Effector memory CD4-positive, alpha-beta T cell (primary cell): ENCODE results near the gene TGFBR2.
A peak's percentile ranks its signal among the peaks of the same experiment; 100 is the strongest.
"Not testable (repeated sequence)": the region's sequence is repeated elsewhere in the genome, so short reads cannot be mapped to it uniquely, and the experiment has no call there.

ENCODE experiments used
- DNase-seq, 3 donors: peaks; one replicate each; pipeline ENCODE4 v3.0.0-alpha.2; 2020
- H3K27ac ChIP-seq: 2 replicates; pipeline ENCODE4 v1.7.0; 2013; ENCODE audit warnings: mild to moderate bottlenecking, low read length, moderate library complexity; ENCODE audit not compliant: insufficient read depth, poor library complexity, severe bottlenecking
- H3K27me3 ChIP-seq: replicated peaks from 2 replicates; pipeline ENCODE4 v1.7.0; 2013; ENCODE audit warnings: mild to moderate bottlenecking, low read length; ENCODE audit not compliant: insufficient read depth, control insufficient read depth, poor library complexity, severe bottlenecking
- H3K36me3 ChIP-seq: 2 replicates; pipeline ENCODE4 v1.7.0; 2013; ENCODE audit warnings: mild to moderate bottlenecking, low read length, moderate library complexity; ENCODE audit not compliant: control insufficient read depth, insufficient read depth
- H3K4me1 ChIP-seq: 2 replicates; pipeline ENCODE4 v1.7.0; 2013; ENCODE audit warnings: low read length, mild to moderate bottlenecking; ENCODE audit not compliant: control insufficient read depth, insufficient read depth, poor library complexity, severe bottlenecking
- H3K4me3 ChIP-seq: 2 replicates; pipeline ENCODE4 v1.7.0; 2013; ENCODE audit warnings: low read length, low read depth, mild to moderate bottlenecking; ENCODE audit not compliant: insufficient read depth, poor library complexity, severe bottlenecking
- H3K9me3 ChIP-seq: 2 replicates; pipeline ENCODE4 v1.7.0; 2013; ENCODE audit warnings: mild to moderate bottlenecking, low read length, moderate library complexity; ENCODE audit not compliant: control insufficient read depth

Gene TGFBR2

DNA sequence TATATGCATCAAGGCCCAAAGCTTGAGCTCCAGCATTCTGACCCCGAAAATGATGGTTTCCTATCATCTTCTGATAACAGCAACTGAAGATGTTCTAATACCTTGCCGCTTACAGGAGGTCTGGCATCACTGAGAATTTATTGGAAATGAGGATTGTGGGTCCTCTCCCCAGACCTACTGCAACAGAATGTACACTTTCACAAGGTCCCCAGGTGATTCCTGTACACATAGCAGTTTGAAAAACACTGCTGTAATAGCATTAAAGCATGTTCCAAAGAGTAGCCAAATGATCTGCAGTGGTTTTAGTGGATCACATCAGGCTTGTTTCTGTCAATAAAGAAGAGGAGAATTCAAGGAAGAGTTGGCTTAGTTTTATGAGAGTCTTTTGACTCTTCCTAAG lies 11.3 kb downstream of the TGFBR2 start:
- H3K27ac ChIP-seq: peak overlapping the region; percentile 57
- DNase-seq: no peak
- H3K27me3 ChIP-seq: no peaks in the 10 kb centered on the region
- peaks cover 83% of the 10 kb centered on the region for H3K4me1 ChIP-seq
- no peaks in the 10 kb centered on the region for H3K36me3 ChIP-seq
- no peak overlapping the region for H3K4me3 ChIP-seq
- H3K9me3 ChIP-seq: no peaks in the 10 kb centered on the region

DNA sequence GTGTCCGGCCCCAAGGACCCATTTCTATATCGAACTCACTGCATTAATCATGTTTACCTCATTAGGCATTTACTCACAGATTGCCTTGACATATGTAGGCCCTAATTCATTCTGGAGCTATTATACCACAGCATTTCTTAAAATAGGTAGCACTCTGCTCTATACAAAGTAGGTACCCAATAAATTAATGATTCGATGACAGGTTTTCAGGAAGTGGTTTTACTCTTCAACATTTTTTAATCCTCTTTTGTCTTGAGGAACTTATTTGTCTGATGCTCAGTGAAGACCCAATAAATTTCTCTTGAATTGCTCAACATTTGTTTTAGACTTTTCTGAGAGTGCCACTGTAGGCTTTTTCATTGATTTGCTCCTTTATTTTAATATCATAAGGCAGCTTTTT lies 12.1 kb downstream of the TGFBR2 start:
- Histone ChIP-seq H3K4me1 (peaks cover 81% of the 10 kb centered on the region), H3K27ac (peak overlapping the region; percentile 2), H3K36me3 (no peaks in the 10 kb centered on the region), H3K4me3 (no peak overlapping the region), H3K9me3 (no peaks in the 10 kb centered on the region), H3K27me3 (no peaks in the 10 kb centered on the region)
- no peak for DNase-seq

DNA sequence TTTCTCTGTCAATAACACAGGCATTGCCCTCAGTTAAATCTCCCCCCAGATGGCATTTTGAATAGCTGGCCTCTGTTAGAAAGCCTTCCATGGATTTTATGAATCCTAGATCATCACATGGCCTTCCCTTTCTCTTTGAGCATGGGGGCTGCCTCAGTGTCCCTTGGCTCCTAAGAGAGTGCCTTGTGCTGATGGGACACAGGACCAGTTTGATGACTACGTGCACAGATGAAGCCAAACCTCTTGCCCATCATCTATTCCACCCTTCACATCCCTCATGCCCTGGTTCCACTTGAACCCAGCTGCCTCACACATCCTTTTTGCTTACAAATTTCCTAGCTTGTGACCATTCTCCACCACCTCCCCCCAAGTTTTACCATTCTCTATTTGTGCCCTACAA lies 12.9 kb downstream of the TGFBR2 start:
- DNase-seq: no peak
- Histone ChIP-seq H3K27ac (peak overlapping the region; percentile 24), H3K9me3 (no peaks in the 10 kb centered on the region), H3K27me3 (no peaks in the 10 kb centered on the region), H3K4me1 (peaks cover 73% of the 10 kb centered on the region), H3K36me3 (peaks cover 4% of the 10 kb centered on the region), H3K4me3 (no peak overlapping the region)

DNA sequence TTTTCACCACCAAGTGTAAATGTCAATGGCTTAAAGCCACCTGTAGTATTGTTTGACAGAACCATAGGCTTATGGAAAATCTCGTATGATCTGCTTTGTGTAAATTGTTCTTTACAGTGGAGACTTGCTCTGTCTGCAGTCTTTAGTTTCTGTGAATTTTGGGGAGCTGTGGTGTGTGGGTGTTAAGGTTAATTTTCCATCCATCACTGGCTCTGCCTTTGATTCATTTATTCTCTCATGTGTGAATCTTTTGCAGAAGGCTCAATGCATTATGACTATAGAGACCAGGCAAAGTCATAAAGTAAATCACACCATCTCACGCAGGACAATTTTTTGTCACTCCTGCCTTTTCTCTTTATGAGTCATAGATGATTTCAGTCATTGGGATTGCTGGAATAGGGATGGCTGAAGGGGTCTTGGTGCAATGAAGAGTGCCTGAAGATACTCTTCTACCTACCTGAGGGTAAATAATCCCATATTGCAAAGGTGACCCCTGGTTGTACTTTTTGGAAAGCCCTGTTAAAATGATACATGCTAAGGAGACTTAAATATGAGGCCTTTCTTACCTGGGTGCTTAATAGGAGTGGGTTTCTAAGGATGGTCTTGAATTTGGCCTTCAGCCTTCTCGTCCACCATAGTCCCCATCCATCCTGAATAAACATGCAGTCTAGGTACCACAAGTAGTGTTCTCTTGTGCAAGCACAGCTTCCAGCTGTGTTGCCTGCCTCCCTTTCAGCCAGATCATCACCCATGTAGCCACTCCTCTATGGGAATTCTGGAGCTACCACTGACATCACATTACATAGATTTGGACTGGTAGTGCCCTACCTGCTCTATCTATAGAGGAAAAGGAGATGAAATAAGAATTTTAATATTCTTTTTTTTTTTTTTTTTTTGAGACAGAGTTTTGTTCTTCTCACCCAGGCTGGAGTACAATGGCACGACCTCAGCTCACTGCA lies 14.3 kb downstream of the TGFBR2 start:
- no peak for DNase-seq
- Histone ChIP-seq H3K4me1 (peaks cover 64% of the 10 kb centered on the region), H3K4me3 (no peak overlapping the region), H3K27me3 (no peaks in the 10 kb centered on the region), H3K27ac (no peak overlapping the region), H3K36me3 (peaks cover 4% of the 10 kb centered on the region), H3K9me3 (no peaks in the 10 kb centered on the region)

DNA sequence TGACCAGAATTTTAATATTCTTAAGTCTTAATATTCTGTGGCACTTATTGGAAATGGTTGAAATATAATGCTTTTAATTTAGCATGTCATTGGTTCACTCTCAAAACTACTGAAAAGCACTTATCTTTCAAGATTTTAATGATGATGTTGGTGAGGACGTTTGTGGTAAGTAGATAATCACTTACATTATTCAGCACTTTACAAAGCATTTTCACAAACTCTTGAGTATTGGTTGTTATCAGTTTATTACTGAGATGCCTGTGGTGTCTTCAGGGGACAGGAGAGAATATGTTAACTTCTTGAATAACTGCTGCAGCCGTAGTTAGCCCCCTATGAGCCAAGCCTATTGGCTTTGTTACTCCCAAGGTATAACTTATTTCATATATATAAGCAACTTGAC lies 15.2 kb downstream of the TGFBR2 start:
- no peak for DNase-seq
- Histone ChIP-seq H3K4me3 (no peak overlapping the region), H3K36me3 (peaks cover 4% of the 10 kb centered on the region), H3K27ac (no peak overlapping the region), H3K27me3 (no peaks in the 10 kb centered on the region), H3K9me3 (no peaks in the 10 kb centered on the region), H3K4me1 (peaks cover 66% of the 10 kb centered on the region)

DNA sequence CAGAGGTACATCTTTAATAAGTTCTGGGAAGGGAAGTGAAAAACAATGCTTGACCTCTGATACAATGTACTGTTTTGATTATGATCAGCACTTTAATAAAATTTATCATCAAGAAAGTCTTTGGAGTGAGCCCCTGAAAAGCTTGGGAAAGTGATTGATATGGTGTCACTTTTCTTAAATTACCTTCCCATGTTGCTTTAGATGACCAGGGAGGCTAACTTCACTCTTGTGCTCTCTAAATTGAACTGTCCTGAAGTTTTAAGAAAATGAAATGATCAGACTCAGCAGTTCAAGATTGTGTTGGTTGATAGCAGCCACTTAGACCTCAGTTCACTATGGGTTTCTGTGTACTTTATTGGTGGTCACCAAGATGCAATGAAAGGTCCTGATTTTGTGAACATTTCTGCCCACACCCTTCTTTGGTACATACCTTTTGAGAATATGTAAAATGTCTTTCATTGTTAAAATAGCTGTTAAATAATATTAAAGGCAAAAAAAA lies 15.7 kb downstream of the TGFBR2 start:
- Histone ChIP-seq H3K27me3 (no peaks in the 10 kb centered on the region), H3K4me1 (peaks cover 68% of the 10 kb centered on the region), H3K27ac (peak overlapping the region; percentile 47), H3K9me3 (no peaks in the 10 kb centered on the region), H3K4me3 (no peak overlapping the region), H3K36me3 (peaks cover 4% of the 10 kb centered on the region)
- no peak for DNase-seq

DNA sequence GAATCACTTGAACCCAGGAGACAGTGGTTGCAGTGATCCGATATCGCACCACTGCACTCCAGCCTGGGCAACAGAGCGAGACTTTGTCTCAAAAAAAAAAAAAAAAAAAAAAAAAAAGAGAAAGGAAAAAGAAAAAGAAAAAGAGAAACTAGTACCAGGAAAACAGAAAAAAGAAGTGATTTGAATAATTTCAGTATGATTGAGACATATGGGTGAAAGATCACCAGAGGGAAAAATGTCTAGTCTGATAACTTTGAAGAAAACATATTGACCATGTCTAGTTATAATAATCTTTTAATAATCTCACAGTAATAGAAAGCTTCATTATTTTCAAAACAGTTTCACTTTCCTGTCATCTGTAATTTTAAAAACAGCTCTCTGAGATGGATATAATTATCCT lies 16.4 kb downstream of the TGFBR2 start:
- Histone ChIP-seq H3K4me3 (no peak overlapping the region), H3K4me1 (peaks cover 68% of the 10 kb centered on the region), H3K9me3 (no peaks in the 10 kb centered on the region), H3K27ac (peak overlapping the region; percentile 47), H3K27me3 (no peaks in the 10 kb centered on the region), H3K36me3 (peaks cover 4% of the 10 kb centered on the region)
- DNase-seq: no peak

DNA sequence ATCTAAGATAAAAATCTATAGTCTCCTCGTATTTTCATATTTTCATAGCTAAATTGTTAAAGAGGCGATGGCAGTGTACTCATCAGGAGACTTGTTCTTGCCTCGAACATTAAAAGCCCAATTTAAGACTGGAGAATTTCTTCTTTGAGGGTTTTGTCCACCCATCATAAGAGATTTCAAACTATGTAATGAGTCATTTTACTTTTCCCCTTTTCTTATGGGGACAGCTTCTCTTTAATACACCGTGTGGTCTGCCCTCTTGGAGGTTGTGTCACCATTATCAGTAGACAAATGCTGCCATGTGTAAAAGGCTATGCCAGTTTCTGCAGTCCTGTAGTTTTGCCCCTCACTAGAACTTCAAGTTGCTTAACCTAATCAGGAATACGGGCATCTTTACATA lies 16.9 kb downstream of the TGFBR2 start:
- Histone ChIP-seq H3K9me3 (no peaks in the 10 kb centered on the region), H3K27me3 (no peaks in the 10 kb centered on the region), H3K27ac (peak overlapping the region; percentile 47), H3K36me3 (peaks cover 4% of the 10 kb centered on the region), H3K4me1 (peaks cover 67% of the 10 kb centered on the region), H3K4me3 (no peak overlapping the region)
- DNase-seq: no peak

DNA sequence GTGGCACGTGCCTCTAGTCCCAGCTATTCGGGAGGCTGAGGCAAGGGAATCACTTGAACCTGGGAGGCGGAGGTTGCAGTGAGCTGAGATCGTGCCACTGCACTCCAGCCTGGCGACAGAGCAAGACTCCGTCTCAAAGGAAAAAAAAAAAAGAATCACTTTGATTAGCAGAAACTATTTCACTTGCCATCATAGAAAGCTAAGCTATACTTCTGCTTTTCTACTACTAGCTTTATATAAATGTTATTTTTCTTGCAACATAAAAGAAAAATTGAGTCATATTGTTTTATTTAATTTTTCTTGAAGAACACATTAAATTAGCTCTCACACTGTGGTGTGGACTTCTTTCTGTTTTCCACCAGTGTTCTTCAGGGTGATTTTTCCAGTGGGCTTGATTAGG lies 18.1 kb downstream of the TGFBR2 start:
- H3K27me3 ChIP-seq, H3K36me3 ChIP-seq, H3K4me3 ChIP-seq, H3K9me3 ChIP-seq, DNase-seq: not testable (repeated sequence)
- peaks cover 67% of the 10 kb centered on the region for H3K4me1 ChIP-seq
- H3K27ac ChIP-seq: peak overlapping the region; percentile 6
